Caco-2 (cell line): ENCODE results near the gene ZSCAN21. TPM values are rescaled to one million over a fixed set of nuclear protein-coding genes. Genes with fewer than 3 reads are reported as not detected.

Experiments
- BruUV-seq: library from RNA; stranded (reverse); fragments of 400-500 nt; replicated peaks from 2 replicates; lab custom pipeline; 2021; lab: Mats Ljungman, UMichigan
- CTCF ChIA-PET: fragments of 300-600 bp; sonication (Branson Sonifier 250); formaldehyde crosslinking; loops from one replicate; lab custom pipeline; 2022; ENCODE audit warnings: antibody characterized with exemption; lab: Charles Lee
- POLR2A ChIA-PET: fragments of 300-600 bp; sonication (Branson Sonifier 250); formaldehyde crosslinking; loops from one replicate; lab custom pipeline; 2022; ENCODE audit warnings: antibody characterized with exemption; lab: Charles Lee
- DNase-seq, 2 experiments: peaks; one replicate each; pipeline versions ENCODE4 v3.0.0 to v3.0.0-alpha.2; 2020 to 2022
- H3K27me3 ChIP-seq: replicated peaks from 2 replicates; pipeline ENCODE4 v1.6.0; 2011; ENCODE audit warnings: low read length; ENCODE audit not compliant: control insufficient read depth, insufficient read depth
- H3K36me3 ChIP-seq: 2 replicates; pipeline ENCODE4 v1.5.1; 2011; ENCODE audit warnings: low read length; ENCODE audit not compliant: control insufficient read depth, insufficient read depth
- H3K4me1 ChIP-seq: fragments of 250-450 bp; sonication (Bioruptor Pico); 2 replicates; pipeline ENCODE4 v1.5.1; 2020; ENCODE audit warnings: mild to moderate bottlenecking
- H3K4me3 ChIP-seq: 2 replicates; pipeline ENCODE4 v1.5.1; 2011; ENCODE audit warnings: low read depth, mild to moderate bottlenecking, control low read depth, low read length
- H3K9me3 ChIP-seq: fragments of 250-450 bp; sonication (Bioruptor Pico); 2 replicates; pipeline ENCODE4 v1.5.1; 2020; ENCODE audit warnings: mild to moderate bottlenecking, moderate library complexity
- H3K27ac Mint-ChIP-seq: one replicate; pipeline ENCODE4 v1.8.0; 2022; ENCODE audit warnings: mixed read lengths; ENCODE audit not compliant: unreplicated experiment
- H3K27me3 Mint-ChIP-seq: one replicate; pipeline ENCODE4 v1.8.0; 2022; ENCODE audit warnings: mixed read lengths; ENCODE audit not compliant: insufficient read depth, unreplicated experiment
- H3K36me3 Mint-ChIP-seq: one replicate; pipeline ENCODE4 v1.8.0; 2022; ENCODE audit warnings: mild to moderate bottlenecking, mixed read lengths; ENCODE audit not compliant: insufficient read depth, unreplicated experiment
- H3K4me1 Mint-ChIP-seq: one replicate; pipeline ENCODE4 v1.8.0; 2022; ENCODE audit warnings: low read depth, mixed read lengths; ENCODE audit not compliant: unreplicated experiment
- H3K4me3 Mint-ChIP-seq: one replicate; pipeline ENCODE4 v1.8.0; 2022; ENCODE audit warnings: mild to moderate bottlenecking, moderate library complexity, mixed read lengths; ENCODE audit not compliant: unreplicated experiment
- H3K9me3 Mint-ChIP-seq: one replicate; pipeline ENCODE4 v1.8.0; 2022; ENCODE audit warnings: mixed read lengths; ENCODE audit not compliant: unreplicated experiment
- intact Hi-C: fragments of 100-400 bp; cut with micrococcal nuclease; formaldehyde crosslinking; loops from one replicate; pipeline ENCODE4 v1.10.0; 2022; ENCODE audit not compliant: unreplicated experiment
- total RNA-seq: library from RNA; stranded (reverse); gene quantifications from 2 replicates; pipeline ENCODE4 v1.2.3, GENCODE V29; 2022
- TF ChIP-seq, protein P1 (sequence below), 2 experiments: fragments of 200-600 bp in 1 of 2; IDR thresholded peaks; 1 replicate in 1 of 2; 2 replicates in 1 of 2; pipeline versions ENCODE4 v1.5.1 to v1.8.0; 2011 to 2022; ENCODE audit warnings: antibody characterized with exemption in 1 of 2, control low read depth in 1 of 2, inconsistent platforms in 1 of 2, low read depth in 1 of 2, low read length in 1 of 2, mild to moderate bottlenecking in 1 of 2, moderate library complexity in 1 of 2; ENCODE audit not compliant: insufficient read depth in 1 of 2, severe bottlenecking in 1 of 2, unreplicated experiment in 1 of 2

Gene ZSCAN21
- total RNA-seq, 1 experiment from 2014 or later = 16.7 TPM

DNA sequence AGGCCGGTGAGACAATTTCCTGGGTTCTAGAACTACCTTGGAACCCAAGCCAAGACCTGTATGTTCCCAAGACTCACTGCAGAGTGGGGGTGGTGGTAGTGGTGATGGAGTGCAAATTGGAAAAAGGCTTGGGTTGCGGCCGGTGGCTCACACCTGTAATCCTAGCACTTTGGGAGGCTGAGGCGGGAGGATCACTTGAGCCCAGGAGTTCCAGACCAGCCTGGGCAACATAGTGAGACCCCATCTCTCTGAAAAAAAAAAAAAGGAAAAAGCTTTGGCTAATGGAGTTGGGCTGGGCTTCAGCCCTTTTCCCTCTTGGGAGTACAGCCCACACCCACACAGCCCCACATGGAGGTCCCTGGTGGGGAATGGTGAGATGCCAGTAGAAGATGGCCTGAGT, 56.0 kb downstream of the ZSCAN21 start:
- no peaks in the 10 kb centered on the region for H3K27me3 ChIP-seq
- H3K9me3 ChIP-seq = no peaks in the 10 kb centered on the region
- CTCF ChIA-PET = interaction anchor here (0.6 kb wide), 1 partner anchor 13 kb away, joined by 3 read pairs; no protein-coding TSS in a partner anchor
- peaks cover 76% of the 10 kb centered on the region for H3K36me3 Mint-ChIP-seq
- H3K4me1 Mint-ChIP-seq = no peaks in the 10 kb centered on the region
- H3K27ac Mint-ChIP-seq = no peak overlapping the region
- no peak overlapping the region for H3K4me3 Mint-ChIP-seq
- intact Hi-C loops = no loop called here
- no peak for DNase-seq
- H3K4me1 ChIP-seq = peaks cover 5% of the 10 kb centered on the region; the same call in 1 of the 2 replicates
- H3K27me3 Mint-ChIP-seq = no peaks in the 10 kb centered on the region
- BruUV-seq = no TSS peak
- TF ChIP-seq, protein P1, sequence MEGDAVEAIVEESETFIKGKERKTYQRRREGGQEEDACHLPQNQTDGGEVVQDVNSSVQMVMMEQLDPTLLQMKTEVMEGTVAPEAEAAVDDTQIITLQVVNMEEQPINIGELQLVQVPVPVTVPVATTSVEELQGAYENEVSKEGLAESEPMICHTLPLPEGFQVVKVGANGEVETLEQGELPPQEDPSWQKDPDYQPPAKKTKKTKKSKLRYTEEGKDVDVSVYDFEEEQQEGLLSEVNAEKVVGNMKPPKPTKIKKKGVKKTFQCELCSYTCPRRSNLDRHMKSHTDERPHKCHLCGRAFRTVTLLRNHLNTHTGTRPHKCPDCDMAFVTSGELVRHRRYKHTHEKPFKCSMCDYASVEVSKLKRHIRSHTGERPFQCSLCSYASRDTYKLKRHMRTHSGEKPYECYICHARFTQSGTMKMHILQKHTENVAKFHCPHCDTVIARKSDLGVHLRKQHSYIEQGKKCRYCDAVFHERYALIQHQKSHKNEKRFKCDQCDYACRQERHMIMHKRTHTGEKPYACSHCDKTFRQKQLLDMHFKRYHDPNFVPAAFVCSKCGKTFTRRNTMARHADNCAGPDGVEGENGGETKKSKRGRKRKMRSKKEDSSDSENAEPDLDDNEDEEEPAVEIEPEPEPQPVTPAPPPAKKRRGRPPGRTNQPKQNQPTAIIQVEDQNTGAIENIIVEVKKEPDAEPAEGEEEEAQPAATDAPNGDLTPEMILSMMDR (IDR thresholded peaks at IDR 0.05; ENCODE audit: insufficient read depth in 1 of 2, low read depth in 1 of 2, low read length in 1 of 2, severe bottlenecking in 1 of 2, unreplicated experiment in 1 of 2) = no peak
- no peak overlapping the region for H3K4me3 ChIP-seq
- no peaks in the 10 kb centered on the region for H3K9me3 Mint-ChIP-seq
- POLR2A ChIA-PET = no interaction called here
- H3K36me3 ChIP-seq = peaks cover 4% of the 10 kb centered on the region

DNA sequence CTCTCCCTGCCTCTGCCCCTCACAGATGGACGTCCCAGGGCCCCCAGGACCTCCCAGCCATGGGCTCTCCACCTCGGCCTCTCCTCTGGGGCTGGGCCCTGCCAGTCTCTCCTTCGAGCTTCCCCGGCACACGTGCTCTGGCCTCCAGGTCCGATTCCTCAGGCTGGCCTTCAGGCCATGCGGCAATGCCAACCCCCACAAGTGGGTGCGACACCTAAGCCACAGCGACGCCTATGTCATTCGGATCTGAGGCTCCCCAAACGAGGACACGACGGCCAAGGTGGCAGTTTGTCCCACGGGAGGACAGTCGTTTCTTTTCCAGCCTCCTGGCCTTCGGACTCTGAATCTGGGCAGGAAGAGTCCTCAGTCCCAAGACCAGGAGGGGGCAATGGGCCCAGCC, 57.1 kb downstream of the ZSCAN21 start:
- H3K27me3 Mint-ChIP-seq = no peaks in the 10 kb centered on the region
- H3K4me3 Mint-ChIP-seq = no peak overlapping the region
- H3K4me1 Mint-ChIP-seq = no peaks in the 10 kb centered on the region
- H3K9me3 ChIP-seq = no peaks in the 10 kb centered on the region
- TF ChIP-seq, protein P1 (IDR thresholded peaks at IDR 0.05; ENCODE audit: insufficient read depth in 1 of 2, low read depth in 1 of 2, low read length in 1 of 2, severe bottlenecking in 1 of 2, unreplicated experiment in 1 of 2) = no peak
- no peaks in the 10 kb centered on the region for H3K9me3 Mint-ChIP-seq
- H3K4me3 ChIP-seq = no peak overlapping the region
- intact Hi-C loops = no loop called here
- no peak for DNase-seq
- ChIA-PET POLR2A (no interaction called here), CTCF (no interaction called here)
- H3K27me3 ChIP-seq = no peaks in the 10 kb centered on the region
- no peak overlapping the region for H3K27ac Mint-ChIP-seq
- no TSS peak for BruUV-seq
- H3K36me3 Mint-ChIP-seq = peaks cover 73% of the 10 kb centered on the region
- H3K4me1 ChIP-seq = peaks cover 5% of the 10 kb centered on the region; the same call in 1 of the 2 replicates
- H3K36me3 ChIP-seq = peaks cover 4% of the 10 kb centered on the region

DNA sequence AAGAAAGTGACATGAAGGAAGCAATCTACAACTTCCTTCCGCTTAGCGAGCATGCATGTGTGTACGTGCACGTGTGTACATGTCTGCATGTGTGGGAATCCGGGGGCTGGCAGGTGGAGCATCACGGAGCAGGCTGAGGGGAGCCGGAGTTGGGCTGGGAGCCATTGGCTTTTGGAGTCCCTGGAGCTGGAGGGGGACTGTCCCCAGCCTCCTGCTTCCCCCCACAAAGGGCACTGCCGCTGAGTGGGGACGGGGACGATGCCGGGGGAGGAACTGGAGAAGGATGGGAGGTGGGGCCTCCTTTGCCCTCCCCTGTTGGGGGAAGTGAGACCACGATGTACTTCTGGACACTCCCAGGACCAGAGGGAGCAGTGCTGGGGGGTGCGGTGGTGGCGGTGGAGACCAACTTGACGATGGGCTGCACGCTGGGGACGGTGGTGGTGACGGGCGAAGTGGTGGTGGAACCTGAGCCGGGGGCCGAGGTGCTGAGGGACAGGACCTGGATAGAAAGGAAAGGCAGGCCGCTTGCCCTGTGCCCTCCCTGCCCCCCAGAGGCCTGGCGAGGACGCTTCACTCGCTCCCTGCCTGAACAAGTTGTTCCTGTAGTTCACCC, 57.7 kb downstream of the ZSCAN21 start:
- no peak for DNase-seq
- H3K9me3 Mint-ChIP-seq = no peaks in the 10 kb centered on the region
- ChIA-PET CTCF (no interaction called here), POLR2A (no interaction called here)
- peaks cover 68% of the 10 kb centered on the region for H3K36me3 Mint-ChIP-seq
- no peak overlapping the region for H3K4me3 Mint-ChIP-seq
- Histone ChIP-seq H3K27me3 (no peaks in the 10 kb centered on the region), H3K4me3 (no peak overlapping the region), H3K4me1 (peaks cover 5% of the 10 kb centered on the region; the same call in 1 of the 2 replicates), H3K36me3 (peaks cover 4% of the 10 kb centered on the region), H3K9me3 (no peaks in the 10 kb centered on the region)
- BruUV-seq = TSS peak; percentile 90
- TF ChIP-seq, protein P1 (IDR thresholded peaks at IDR 0.05; ENCODE audit: insufficient read depth in 1 of 2, low read depth in 1 of 2, low read length in 1 of 2, severe bottlenecking in 1 of 2, unreplicated experiment in 1 of 2) = no peak
- peak overlapping the region; percentile 21 for H3K27ac Mint-ChIP-seq
- H3K27me3 Mint-ChIP-seq = no peaks in the 10 kb centered on the region
- H3K4me1 Mint-ChIP-seq = no peaks in the 10 kb centered on the region
- intact Hi-C loops = no loop called here
